ENCODE measurements around the gene KRT13.

DNA sequence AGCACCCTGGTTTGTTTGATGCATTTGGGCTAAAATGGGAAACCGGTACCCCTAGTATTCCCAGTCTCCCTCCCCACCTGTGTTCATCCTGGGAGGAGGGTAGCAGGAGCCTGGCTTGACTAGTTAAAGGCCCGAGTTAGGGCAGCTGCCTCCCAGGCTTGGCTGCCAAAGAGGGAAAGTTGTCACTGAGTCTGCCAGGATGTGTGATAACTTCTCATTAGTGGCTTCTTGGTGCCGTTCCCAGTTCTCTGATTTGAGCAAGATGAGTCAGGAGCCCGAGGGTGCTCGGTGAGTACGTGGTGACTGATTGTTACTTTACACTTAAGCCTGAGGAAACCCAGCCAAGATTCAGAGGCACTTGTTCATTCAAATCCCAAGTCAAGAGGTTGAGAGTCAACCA, 40.7 kb downstream of the KRT13 start:
- TF ChIP-seq, protein P1, sequence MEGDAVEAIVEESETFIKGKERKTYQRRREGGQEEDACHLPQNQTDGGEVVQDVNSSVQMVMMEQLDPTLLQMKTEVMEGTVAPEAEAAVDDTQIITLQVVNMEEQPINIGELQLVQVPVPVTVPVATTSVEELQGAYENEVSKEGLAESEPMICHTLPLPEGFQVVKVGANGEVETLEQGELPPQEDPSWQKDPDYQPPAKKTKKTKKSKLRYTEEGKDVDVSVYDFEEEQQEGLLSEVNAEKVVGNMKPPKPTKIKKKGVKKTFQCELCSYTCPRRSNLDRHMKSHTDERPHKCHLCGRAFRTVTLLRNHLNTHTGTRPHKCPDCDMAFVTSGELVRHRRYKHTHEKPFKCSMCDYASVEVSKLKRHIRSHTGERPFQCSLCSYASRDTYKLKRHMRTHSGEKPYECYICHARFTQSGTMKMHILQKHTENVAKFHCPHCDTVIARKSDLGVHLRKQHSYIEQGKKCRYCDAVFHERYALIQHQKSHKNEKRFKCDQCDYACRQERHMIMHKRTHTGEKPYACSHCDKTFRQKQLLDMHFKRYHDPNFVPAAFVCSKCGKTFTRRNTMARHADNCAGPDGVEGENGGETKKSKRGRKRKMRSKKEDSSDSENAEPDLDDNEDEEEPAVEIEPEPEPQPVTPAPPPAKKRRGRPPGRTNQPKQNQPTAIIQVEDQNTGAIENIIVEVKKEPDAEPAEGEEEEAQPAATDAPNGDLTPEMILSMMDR (IDR thresholded peaks at IDR 0.05; ENCODE audit: insufficient read depth, low read length) = no peak
- TF ChIP-seq, protein P2, sequence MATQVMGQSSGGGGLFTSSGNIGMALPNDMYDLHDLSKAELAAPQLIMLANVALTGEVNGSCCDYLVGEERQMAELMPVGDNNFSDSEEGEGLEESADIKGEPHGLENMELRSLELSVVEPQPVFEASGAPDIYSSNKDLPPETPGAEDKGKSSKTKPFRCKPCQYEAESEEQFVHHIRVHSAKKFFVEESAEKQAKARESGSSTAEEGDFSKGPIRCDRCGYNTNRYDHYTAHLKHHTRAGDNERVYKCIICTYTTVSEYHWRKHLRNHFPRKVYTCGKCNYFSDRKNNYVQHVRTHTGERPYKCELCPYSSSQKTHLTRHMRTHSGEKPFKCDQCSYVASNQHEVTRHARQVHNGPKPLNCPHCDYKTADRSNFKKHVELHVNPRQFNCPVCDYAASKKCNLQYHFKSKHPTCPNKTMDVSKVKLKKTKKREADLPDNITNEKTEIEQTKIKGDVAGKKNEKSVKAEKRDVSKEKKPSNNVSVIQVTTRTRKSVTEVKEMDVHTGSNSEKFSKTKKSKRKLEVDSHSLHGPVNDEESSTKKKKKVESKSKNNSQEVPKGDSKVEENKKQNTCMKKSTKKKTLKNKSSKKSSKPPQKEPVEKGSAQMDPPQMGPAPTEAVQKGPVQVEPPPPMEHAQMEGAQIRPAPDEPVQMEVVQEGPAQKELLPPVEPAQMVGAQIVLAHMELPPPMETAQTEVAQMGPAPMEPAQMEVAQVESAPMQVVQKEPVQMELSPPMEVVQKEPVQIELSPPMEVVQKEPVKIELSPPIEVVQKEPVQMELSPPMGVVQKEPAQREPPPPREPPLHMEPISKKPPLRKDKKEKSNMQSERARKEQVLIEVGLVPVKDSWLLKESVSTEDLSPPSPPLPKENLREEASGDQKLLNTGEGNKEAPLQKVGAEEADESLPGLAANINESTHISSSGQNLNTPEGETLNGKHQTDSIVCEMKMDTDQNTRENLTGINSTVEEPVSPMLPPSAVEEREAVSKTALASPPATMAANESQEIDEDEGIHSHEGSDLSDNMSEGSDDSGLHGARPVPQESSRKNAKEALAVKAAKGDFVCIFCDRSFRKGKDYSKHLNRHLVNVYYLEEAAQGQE (IDR thresholded peaks at IDR 0.05; ENCODE audit: insufficient replicate concordance, low read depth) = no peak
